Measurements from ENCODE around the gene DLGAP1.
"Not testable (repeated sequence)": the region's sequence is repeated elsewhere in the genome, so short reads cannot be mapped to it uniquely, and the experiment has no call there.

Gene DLGAP1

DNA sequence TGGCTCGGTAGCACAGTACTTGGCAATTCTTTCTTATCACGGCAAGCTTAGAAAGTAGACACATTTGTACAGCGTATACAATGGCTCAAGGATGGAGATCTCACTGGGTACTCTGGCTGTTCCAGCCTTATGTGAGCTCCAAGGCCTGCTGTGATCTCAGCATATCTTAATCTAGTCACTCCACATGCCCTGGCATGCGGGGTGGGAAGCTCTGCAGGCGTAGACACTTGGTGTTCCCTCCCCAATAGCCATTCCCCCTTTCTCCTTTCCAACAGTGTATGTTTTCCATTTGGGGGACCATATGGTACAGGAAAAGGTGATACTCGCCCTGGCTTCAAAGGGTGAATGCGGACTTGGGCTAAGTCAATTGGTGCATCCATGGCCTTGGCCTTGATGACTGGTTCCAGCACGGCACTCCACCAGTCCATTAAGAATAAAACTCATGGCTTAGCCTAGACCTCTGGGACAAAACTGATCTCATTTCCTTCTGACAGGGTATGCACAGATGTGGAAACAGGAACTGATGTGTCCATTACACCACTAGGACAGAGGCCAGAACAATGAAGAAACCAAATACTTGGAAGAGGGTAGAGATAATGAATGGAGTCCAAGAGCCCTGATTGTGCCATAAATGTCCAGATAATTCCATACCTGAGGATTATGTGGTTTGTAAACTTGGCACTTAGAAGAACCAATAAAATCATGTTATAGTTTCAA is 976.7 kb downstream of the DLGAP1 start:
- no peak for DNase-seq

DNA sequence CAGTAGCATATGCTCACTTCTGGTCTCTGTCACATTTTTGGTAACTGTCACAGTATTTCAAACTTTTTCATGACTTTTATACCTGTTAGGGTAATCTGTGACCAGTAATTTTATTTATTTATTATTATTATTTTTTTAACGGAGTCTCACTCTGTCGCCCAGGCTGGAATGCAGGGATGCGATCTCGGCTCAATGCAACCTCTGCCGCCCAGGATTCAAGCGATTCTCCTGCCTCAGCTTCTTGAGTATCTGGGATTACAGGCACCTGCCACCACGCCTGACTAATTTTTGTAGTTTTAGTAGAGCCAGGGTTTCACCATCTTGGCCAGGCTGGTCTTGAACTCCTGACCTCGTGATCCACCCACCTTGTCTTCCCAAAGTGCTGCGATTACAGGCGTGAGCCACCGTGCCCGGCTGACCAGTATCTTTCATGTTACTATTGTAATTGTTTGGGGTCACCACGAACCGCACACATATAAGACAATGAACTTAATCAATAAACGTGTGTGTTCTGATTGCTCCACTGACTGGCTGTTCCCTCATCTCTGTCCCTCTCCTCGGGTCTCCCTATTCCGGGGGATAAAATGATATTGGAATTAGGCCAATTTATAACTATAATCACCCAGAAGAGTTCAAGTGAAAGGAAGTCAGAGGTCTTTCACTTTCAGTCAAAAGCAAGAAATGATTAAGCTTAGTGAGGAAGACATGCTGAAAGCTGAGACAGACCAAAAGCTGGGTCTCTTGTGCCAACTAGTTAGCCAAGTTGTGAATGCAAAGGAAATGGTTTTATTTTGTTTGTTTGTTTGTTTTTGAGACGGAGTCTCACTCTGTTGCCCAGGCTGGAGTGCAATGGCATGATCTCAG is 982.2 kb downstream of the DLGAP1 start:
- DNase-seq, result no peak

DNA sequence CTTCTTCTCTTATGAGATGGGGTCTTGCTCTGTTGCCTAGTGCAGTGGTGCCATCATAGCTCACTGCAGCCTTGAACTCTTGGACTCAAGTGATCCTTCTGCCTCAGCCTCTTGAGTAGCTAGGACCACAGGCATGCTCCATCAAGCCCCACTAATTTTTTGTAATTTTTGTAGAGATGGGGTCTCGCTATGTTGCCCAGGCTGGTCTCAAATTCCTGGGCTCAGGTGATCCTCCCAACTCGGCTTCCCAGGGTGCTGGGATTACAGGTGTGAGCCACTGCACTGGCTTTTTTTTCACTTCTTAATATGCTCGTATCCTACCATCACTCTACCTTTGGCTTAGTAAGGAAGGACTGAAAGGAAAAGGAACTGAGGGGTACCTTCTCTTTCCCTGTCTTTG is 983.0 kb downstream of the DLGAP1 start:
- DNase-seq, result not testable (repeated sequence)

- no peak for DNase-seq
Measured at GRCh38 chr18:3471141-3471648, 983.9 kb downstream of the DLGAP1 start.

GRCh38 chr18:3468833-3469232 is 986.3 kb downstream of the DLGAP1 start:
- no peak for DNase-seq

DNA sequence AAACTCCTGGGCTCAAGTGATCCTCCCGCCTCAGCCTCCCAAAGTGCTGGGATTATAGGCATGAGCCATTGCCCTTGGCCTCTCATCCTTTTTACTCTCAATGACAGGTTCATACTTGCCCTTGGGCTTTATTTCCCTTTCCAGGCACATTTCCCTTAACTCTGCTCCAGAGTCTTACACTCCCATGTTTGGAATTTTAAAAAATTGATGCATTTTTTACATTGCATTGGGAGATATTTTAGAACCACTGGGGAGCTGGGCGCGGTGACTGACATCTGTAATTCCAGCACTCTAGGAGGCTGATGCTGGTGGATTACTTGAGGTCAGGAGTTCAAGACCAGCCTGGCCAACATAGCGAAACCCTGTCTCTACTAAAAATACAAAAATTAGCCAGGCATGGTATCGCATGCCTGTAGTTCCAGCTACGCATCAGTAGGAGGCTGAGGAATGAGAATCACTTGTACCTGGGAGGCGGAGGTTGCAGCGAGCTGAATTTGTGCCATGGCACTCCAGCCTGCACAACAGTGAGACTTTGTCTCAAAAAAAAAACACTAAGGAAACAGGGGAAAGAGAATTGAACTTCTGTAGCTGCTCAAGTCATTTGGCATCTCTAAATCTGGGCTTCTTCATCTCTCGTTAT is 986.9 kb downstream of the DLGAP1 start:
- no peak for DNase-seq

DNA sequence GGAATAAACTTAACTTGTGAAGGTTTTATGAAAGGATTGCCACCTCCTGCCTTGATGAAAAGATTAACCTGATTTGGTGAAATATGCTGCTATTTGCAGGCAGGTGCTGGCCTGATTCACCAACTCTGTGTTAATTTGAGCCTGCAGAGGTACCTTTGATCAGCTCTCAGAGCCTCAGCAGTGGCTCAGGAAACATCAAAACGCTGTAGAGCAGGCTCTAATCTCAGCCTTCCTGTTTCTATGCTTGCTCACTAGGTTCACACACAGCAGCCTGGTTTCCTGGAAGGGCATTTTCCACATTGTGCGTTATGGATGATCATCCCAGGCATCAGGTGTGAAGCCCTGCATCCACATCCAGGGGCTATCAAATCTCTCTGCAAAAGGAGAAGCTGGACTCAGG is 988.2 kb downstream of the DLGAP1 start:
- no peak for DNase-seq

- DNase-seq, result no peak
Measured at GRCh38 chr18:3466045-3466444, 989.1 kb downstream of the DLGAP1 start.

- no peak for DNase-seq
Measured at GRCh38 chr18:3463051-3463450, 992.1 kb downstream of the DLGAP1 start.

DNA sequence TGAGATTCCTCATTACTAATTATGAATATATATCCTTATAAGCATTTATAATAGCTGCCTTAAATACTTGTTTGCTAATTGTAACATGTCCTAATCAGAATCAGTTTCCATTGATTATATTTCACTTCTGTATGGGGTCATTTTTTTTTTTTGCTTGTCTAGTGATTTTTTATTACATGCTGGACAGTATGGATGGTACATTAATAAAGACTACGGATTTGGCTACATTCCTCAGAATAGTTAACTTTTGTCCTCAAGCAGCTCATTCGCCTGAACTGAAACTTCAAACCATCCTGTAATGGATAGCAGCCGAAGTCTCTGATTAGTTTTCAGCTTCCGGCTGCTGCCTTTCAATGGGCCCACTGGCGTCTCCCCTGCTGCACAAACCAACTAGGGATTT is 993.4 kb downstream of the DLGAP1 start:
- DNase-seq, result no peak

DNA sequence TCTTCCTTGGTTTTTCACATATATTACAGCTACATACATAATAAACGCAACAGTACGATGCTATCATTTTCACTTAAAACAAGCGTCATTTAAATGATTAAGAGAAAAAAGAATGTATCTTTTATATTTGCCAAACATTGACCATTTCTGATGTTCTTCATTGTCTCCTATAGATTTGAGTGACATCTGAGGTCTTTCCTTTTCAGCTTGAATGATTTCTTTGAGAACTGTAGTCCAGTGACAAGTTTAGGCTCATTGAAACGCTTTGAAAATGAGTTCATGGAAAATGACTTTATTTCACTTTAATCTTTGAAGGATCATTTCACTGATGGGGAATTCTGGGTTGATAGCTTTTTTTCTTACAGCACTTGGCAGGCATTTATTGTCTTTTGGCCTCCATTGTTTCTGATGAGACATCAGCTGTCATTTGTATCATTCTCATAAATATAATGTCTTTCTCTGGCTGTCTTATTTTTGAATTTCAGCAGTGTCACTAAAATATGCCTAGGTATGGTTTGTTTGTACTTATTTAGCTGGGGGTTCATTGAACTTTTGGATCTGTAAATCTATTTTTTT is 994.2 kb downstream of the DLGAP1 start:
- DNase-seq, result no peak

GRCh38 chr18:3458952-3459853 is 995.9 kb downstream of the DLGAP1 start:
- DNase-seq, result no peak

GRCh38 chr18:3458378-3458777 is 996.7 kb downstream of the DLGAP1 start:
- DNase-seq, result no peak

- DNase-seq, result no peak
Measured at GRCh38 chr18:3457261-3457724, 997.8 kb downstream of the DLGAP1 start.

DNA sequence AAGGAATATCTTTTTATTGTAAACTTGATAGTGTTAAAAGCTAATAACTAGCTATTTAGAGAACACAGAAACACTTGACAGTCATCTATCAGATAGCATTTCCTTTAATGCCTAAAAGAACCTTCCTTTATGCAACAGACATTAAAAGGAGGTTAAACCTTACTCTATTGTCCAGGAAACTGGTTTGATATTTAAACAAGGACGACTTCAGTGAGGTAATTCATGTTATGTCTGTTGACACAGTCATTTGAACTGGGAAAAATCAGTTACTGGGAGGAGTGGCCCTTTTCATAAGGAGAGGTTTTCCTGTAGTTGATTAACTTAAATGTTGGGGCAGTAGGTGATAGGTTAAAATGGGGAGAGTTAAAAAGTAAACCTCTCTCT is 998.4 kb downstream of the DLGAP1 start:
- DNase-seq, result no peak

DNA sequence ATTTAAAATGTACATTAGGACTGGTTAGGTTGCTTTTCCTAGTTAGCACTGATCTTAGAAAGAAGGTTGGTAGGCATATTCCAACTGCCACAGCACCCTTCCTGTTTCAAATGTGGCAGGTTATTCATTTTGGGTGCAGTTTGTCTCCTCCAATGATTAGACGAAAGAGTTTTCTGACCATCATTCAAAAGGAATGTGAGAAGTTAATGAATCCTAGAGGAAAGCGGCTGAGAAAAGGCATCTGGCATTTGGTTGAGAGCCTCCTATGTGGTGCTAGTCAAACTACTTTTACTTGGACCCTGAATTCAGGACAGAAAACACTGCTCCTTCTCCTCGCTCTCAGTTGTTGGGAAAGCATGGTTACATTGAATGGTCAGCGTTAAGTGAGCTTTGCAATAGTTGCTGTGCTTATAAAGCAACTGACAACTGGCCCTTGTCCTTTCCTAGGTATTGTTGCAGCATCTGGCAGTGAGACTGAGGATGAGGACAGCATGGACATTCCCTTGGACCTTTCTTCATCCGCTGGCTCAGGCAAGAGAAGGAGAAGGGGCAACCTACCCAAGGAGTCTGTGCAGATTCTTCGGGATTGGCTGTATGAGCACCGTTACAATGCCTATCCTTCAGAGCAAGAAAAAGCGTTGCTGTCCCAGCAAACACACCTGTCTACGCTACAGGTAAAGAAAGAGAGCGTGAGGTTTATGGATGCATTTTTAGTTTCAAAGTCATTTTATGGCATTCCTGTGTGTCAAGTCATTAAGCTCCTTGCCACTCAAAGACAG is 999.0 kb downstream of the DLGAP1 start:
- DNase-seq, result no peak

DNA sequence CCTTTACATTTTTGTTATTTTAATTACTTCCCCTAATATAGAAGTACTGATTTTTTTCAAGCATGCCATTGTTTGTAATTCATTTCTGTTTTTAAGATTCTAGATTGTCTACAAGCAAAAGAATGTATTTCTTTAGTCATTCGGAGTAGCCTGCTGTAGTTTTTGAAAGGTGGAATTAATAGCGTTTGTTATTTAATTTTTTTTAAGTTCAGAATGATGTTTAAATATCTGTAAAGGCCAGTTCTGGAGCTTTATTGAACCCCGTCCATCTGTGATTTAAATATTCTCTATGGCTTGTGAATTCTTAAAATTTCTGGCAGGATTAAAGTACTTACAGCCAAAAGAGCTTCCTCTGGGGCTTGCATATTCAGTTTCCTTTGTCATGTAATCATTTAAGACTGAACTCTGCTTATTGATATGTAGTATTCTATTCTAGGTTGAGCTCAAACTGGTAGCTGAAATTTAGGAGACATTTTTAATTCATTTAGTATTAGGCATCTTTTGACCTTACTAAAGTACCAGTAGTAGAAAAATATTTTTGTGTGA is 999.9 kb downstream of the DLGAP1 start:
- DNase-seq, result no peak

DNA sequence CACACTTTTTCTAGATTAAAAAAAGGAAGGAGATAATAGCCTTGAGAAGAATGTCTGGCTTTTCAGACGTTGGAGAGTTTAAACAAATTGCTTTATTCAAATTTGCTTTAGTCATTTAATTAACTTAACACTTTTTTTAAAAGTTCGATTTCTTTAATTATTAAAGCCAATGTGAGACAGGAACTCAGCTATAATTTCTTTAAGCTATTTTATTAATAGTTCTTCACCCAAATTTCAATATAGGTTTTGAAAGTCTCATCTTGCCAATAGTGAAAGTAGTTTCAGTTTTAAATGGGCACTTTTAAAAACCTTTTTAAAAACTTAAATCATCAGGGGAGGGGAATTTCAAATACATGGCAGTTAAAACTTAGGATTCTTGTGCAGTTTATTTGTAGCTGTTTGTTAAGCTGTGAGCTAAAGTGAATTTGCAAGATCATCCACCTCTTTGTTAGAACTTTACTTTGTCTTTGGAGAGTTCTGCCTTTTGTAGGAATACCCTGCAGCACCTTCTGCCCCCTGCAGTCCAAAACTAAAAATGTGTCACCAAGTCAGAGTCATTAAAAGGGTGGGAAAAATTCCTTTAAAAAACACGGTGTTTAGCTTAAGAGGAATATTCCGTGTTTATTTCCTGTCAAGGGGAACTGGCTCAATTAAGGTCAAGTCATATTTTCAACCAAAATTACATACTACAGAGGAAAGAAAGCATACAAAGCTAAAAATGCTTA is 1000.6 kb downstream of the DLGAP1 start:
- DNase-seq, result no peak

DNA sequence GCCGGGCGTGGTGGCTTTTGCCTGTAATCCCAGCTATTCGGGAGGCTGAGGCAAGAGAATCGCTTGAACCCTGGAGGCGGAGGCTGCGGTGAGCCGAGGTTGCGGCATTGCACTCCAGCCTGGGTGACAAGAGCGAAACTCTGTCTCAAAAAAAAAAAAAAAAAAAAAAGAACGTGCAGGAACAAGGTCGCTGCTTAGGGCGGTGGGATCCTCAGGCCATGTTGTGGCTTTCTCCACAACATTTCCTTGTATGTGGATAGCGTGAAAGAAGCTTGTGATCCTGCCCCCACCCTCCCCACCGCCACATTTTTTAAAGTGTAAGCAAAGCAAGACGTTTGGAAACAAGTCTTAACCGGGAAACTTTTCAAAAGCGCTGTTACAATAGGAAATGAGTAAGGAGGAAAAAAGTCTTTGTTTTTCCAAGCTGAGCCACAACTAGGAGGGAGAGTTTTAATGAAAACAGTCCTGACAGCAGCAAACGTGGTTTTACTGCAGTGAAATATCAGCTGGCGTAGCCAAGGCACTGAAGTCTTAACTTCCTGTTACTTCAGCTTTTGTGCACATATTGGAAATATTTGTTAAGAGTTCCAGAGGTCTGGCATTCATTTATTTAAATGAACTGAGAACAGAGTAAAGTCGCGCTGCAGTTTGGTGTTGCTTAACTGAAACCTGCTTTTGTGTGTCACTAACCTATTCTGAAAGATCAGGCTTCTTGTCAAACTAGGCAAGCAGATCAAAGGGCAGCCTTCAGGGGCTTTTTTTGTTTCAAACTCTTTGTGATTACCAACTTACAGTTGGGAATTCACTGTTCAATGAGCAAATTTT is 1001.4 kb downstream of the DLGAP1 start:
- no peak for DNase-seq

All from activated CD4-positive, alpha-beta T cell treated with anti-CD3 and anti-CD28 coated beads for 1 hour (primary cell).